ENCODE results near the gene MAPK11. TPM values are rescaled to one million over a fixed set of nuclear protein-coding genes. Genes with fewer than 3 reads are reported as not detected.

Gene MAPK11
- total RNA-seq, 1 donor from 2014 or later: 11.3 TPM

DNA sequence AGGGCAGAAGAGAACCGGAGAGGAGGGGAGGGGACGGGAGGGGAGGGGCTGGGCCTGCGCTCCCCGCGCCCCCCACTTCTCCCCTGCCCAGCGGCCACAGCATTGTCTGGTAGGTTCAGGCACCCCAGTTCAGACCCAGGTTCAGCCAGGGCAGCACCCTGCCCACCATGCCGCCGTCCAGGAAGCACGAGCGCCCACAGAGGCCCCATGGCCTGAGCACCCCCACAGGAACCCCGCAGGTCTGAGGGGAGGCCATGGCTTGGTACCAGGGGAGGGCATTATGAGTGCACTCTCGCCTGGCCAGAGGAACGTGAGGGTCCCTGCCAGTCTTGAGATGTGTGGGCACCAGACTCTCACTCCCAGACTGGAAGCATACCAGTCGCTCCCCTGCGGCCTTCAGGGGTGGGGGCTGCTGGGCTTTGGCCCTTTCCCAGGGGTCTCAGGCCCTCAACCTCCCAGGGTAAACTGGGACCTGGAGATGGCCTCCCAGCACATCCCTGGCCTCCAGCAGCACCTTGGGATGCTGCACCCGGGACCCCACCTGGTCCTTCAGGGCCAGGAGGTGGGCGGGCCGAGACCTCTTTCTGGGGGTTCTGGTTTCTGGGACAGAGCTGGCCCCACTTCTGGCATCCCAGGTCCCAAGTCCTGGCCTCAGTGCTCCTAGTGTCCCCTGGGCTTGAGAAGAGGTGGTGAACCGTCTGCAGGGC, 37.9 kb upstream of the MAPK11 start:
- ChIA-PET CTCF (interaction anchor here (1.8 kb wide), 1 partner anchor 18 kb away, joined by 5 read pairs; the partner anchor contains the start of gene DENND6B), POLR2A (interaction anchor here (1.0 to 4.9 kb wide), 4 partner anchors 13 to 64 kb away, joined by 3 to 74 read pairs (median 6); partner anchors contain the start of gene TUBGCP6)
- Mint-ChIP-seq H3K27me3 (no peaks in the 10 kb centered on the region), H3K36me3 (ENCODE audit: low read depth) (no peaks in the 10 kb centered on the region), H3K4me1 (peaks cover 43% of the 10 kb centered on the region), H3K9me3 (no peaks in the 10 kb centered on the region), H3K4me3 (no peak overlapping the region), H3K27ac (no peak overlapping the region)
- DNase-seq (no peak), ATAC-seq (ENCODE audit: low read depth) (no peak)
- intact Hi-C loops (cut with micrococcal nuclease): no loop called here
- TF ChIP-seq CTCF (IDR thresholded peaks at IDR 0.05): no peak

GRCh38 chr22:50306753-50307749, 36.9 kb upstream of the MAPK11 start, which contains the start of gene PLXNB2:
Gene PLXNB2, minus strand, starts transcription at chr22:50307646. Its CDS starts 17,062 bp downstream, at chr22:50290584.
- H3K27ac Mint-ChIP-seq: no peak within 1 kb of the TSS
- ChIA-PET POLR2A (interaction anchor here (0.6 to 4.9 kb wide), 13 partner anchors 8 to 382 kb away, joined by 3 to 74 read pairs (median 5); partner anchors contain the start of genes DENND6B and TUBGCP6), CTCF (interaction anchor here (1.5 to 1.8 kb wide), 2 partner anchors 13 to 19 kb away, joined by 3 to 5 read pairs; partner anchors contain the start of gene DENND6B)
- H3K9me3 Mint-ChIP-seq: no peaks in the 10 kb centered on the region
- H3K27me3 Mint-ChIP-seq: no peaks in the 10 kb centered on the region
- H3K4me1 Mint-ChIP-seq: peaks cover 52% of the 10 kb centered on the region
- TF ChIP-seq CTCF (IDR thresholded peaks at IDR 0.05): no peak
- DNase-seq (no peak), ATAC-seq (ENCODE audit: low read depth) (peak; percentile 45)
- H3K4me3 Mint-ChIP-seq: peak within 1 kb of the TSS; percentile 38
- H3K36me3 Mint-ChIP-seq (ENCODE audit: low read depth): no peaks in the 10 kb centered on the region
- intact Hi-C loops (cut with micrococcal nuclease): no loop called here

DNA sequence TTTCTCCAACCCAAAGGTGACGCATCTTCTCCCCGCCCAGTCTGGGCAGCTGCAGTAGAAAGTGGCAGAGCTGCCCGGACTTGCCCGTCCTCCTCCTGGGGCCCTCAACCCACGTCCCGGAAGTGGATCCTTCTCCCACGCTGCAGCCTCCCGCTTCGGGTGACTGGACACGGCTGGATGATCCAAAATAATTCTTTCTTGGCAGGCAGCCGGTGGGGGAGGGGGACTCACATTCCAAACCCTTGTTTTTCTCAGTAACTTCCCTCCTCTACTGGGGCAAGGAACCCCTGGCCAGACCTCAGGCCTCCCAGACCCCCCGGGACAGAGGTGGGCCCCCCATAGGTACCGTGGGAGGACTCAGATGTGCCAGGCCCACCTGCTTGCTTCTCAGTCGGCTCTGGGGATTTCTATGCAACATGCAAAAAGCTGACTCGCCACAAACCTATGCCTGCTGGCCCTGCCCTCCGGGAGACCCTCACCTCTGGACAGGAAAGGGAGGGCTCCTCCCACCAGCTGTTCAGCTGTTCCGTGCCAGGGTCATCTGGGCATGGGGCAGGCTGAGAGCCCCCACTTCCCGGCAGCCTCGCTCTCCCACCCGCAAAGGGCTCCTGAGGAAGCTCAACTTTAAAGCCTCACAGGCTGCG, 35.9 kb upstream of the MAPK11 start:
- POLR2A ChIA-PET: interaction anchor here (0.6 to 4.9 kb wide), 10 partner anchors 9 to 381 kb away, joined by 3 to 74 read pairs (median 4); no protein-coding TSS in a partner anchor
- DNase-seq (no peak), ATAC-seq (ENCODE audit: low read depth) (peak; percentile 45)
- TF ChIP-seq CTCF (IDR thresholded peaks at IDR 0.05): no peak
- H3K27ac Mint-ChIP-seq: peak overlapping the region; percentile 63
- H3K27me3 Mint-ChIP-seq: peaks cover under 1% of the 10 kb centered on the region
- H3K36me3 Mint-ChIP-seq (ENCODE audit: low read depth): no peaks in the 10 kb centered on the region
- H3K4me3 Mint-ChIP-seq: peak overlapping the region; percentile 78
- peaks cover 59% of the 10 kb centered on the region for H3K4me1 Mint-ChIP-seq
- intact Hi-C loops (cut with micrococcal nuclease): loop anchor here (1.0 kb wide), 1 partner anchor 8 kb away; no protein-coding TSS in a partner anchor
- no peaks in the 10 kb centered on the region for H3K9me3 Mint-ChIP-seq
- CTCF ChIA-PET: interaction anchor here (0.6 to 2.5 kb wide), 4 partner anchors 12 to 30 kb away, joined by 3 to 8 read pairs (median 4); partner anchors contain the start of gene DENND6B

DNA sequence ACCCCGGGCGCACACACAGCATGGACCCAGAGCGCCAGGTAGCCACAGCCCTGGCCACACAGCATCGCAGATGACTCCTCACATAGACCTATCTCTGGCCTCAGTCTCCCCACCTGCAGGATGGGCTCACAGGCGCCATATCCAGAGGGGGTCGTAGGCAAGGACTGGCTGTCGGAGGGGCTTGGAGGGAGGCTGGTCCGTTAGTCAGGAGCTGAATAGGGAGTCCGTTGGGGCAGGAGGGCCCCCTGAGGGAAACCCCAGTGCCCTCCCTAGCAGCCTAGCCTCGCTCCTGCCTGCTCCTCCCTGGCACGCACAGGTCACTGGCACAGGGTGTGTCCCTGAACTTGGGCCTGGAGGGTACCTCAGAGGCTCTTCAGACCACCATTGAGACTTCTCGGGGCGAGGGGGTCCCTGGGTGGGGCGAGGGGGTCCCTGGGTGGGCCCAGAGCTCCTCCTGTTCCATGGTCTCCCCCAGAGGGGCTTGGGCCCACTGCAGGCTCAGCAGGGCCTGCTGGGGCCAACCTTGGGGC, 35.3 kb upstream of the MAPK11 start:
- no peak overlapping the region for H3K27ac Mint-ChIP-seq
- H3K36me3 Mint-ChIP-seq (ENCODE audit: low read depth): no peaks in the 10 kb centered on the region
- TF ChIP-seq CTCF (IDR thresholded peaks at IDR 0.05): no peak
- ATAC-seq (ENCODE audit: low read depth) (no peak), DNase-seq (no peak)
- peak overlapping the region; percentile 78 for H3K4me3 Mint-ChIP-seq
- peaks cover 2% of the 10 kb centered on the region for H3K27me3 Mint-ChIP-seq
- intact Hi-C loops (cut with micrococcal nuclease): loop anchor here (1.0 kb wide), 1 partner anchor 9 kb away; no protein-coding TSS in a partner anchor
- peaks cover 63% of the 10 kb centered on the region for H3K4me1 Mint-ChIP-seq
- no peaks in the 10 kb centered on the region for H3K9me3 Mint-ChIP-seq
- ChIA-PET POLR2A (interaction anchor here (0.8 to 4.9 kb wide), 8 partner anchors 9 to 380 kb away, joined by 3 to 74 read pairs (median 4); partner anchors contain the start of gene DENND6B), CTCF (interaction anchor here (0.7 to 2.5 kb wide), 3 partner anchors 11 to 53 kb away, joined by 3 to 8 read pairs (median 3); no protein-coding TSS in a partner anchor)

All from activated B cell treated with CpG ODN at 0.5 μM for 24 hours (primary cell).